IPS-18c (cell line): Measurements from ENCODE around the gene THUMPD1.
"Not testable (repeated sequence)": the region's sequence is repeated elsewhere in the genome, so short reads cannot be mapped to it uniquely, and the experiment has no call there.

Experiments used
- H3K4me3 ChIP-seq: 2 replicates; pipeline ENCODE4 v1.7.0; 2013; ENCODE audit warnings: low read depth, mild to moderate bottlenecking, low read length, moderate library complexity; ENCODE audit not compliant: insufficient read depth
- H3K9me3 ChIP-seq: one replicate; pipeline ENCODE4 v1.6.1; 2013; ENCODE audit warnings: mild to moderate bottlenecking, low read length, moderate library complexity; ENCODE audit not compliant: control insufficient read depth, insufficient read depth

THUMPD1 gene

GRCh38 chr16:20755799-20756198, 14.2 kb upstream of the THUMPD1 start:
- H3K9me3 ChIP-seq, H3K4me3 ChIP-seq: not testable (repeated sequence)

GRCh38 chr16:20755238-20755637, 13.6 kb upstream of the THUMPD1 start:
- no peak overlapping the region for H3K4me3 ChIP-seq
- H3K9me3 ChIP-seq = no peaks in the 10 kb centered on the region

- no peak overlapping the region for H3K4me3 ChIP-seq
These were observed 12.1 kb upstream of the THUMPD1 start for GRCh38 chr16:20753727-20754126.

GRCh38 chr16:20750558-20750957, 8.9 kb upstream of the THUMPD1 start:
- Histone ChIP-seq H3K4me3 (no peak overlapping the region), H3K9me3 (no peaks in the 10 kb centered on the region)

More at GRCh38 chr16:20753727-20754126, 12.1 kb upstream of the THUMPD1 start:
- H3K9me3 ChIP-seq = no peaks in the 10 kb centered on the region

- Histone ChIP-seq H3K9me3 (no peaks in the 10 kb centered on the region), H3K4me3 (no peak overlapping the region)
These were observed 7.9 kb upstream of the THUMPD1 start for GRCh38 chr16:20749474-20749873.

GRCh38 chr16:20747030-20747816, 5.6 kb upstream of the THUMPD1 start:
- H3K4me3 ChIP-seq = no peak overlapping the region

GRCh38 chr16:20746461-20746860, 4.8 kb upstream of the THUMPD1 start:
- Histone ChIP-seq H3K4me3 (no peak overlapping the region), H3K9me3 (peaks cover 3% of the 10 kb centered on the region)

More at GRCh38 chr16:20747030-20747816, 5.6 kb upstream of the THUMPD1 start:
- peaks cover 1% of the 10 kb centered on the region for H3K9me3 ChIP-seq

- peaks cover 3% of the 10 kb centered on the region for H3K9me3 ChIP-seq
- no peak overlapping the region; the same call in 1 of the 2 replicates for H3K4me3 ChIP-seq
These were observed 3.4 kb upstream of the THUMPD1 start for GRCh38 chr16:20744922-20745440.

- no peak overlapping the region for H3K4me3 ChIP-seq
- H3K9me3 ChIP-seq = peaks cover 3% of the 10 kb centered on the region
These were observed 2.0 kb upstream of the THUMPD1 start for GRCh38 chr16:20743591-20743990.

GRCh38 chr16:20740901-20741521, 607 bp downstream of the THUMPD1 start:
- Histone ChIP-seq H3K4me3 (peak overlapping the region; percentile 100), H3K9me3 (peaks cover 3% of the 10 kb centered on the region)

- peak overlapping the region; percentile 100 for H3K4me3 ChIP-seq
- peaks cover 3% of the 10 kb centered on the region for H3K9me3 ChIP-seq
These were observed 1.4 kb downstream of the THUMPD1 start for GRCh38 chr16:20740007-20740883.

GRCh38 chr16:20735490-20735889, 6.1 kb downstream of the THUMPD1 start:
- Histone ChIP-seq H3K4me3 (no peak overlapping the region), H3K9me3 (no peaks in the 10 kb centered on the region)

- Histone ChIP-seq H3K9me3 (no peaks in the 10 kb centered on the region), H3K4me3 (no peak overlapping the region)
These were observed 6.8 kb downstream of the THUMPD1 start for GRCh38 chr16:20734782-20735181.

- no peaks in the 10 kb centered on the region for H3K9me3 ChIP-seq
These were observed 7.6 kb downstream of the THUMPD1 start for GRCh38 chr16:20734056-20734455.

GRCh38 chr16:20729141-20729540, 12.5 kb downstream of the THUMPD1 start:
- H3K9me3 ChIP-seq = no peaks in the 10 kb centered on the region
- H3K4me3 ChIP-seq = no peak overlapping the region

More at GRCh38 chr16:20734056-20734455, 7.6 kb downstream of the THUMPD1 start:
- no peak overlapping the region for H3K4me3 ChIP-seq

GRCh38 chr16:20727181-20727580, 14.4 kb downstream of the THUMPD1 start:
- no peak overlapping the region for H3K4me3 ChIP-seq
- no peaks in the 10 kb centered on the region for H3K9me3 ChIP-seq

- H3K9me3 ChIP-seq = no peaks in the 10 kb centered on the region
These were observed 15.0 kb downstream of the THUMPD1 start for GRCh38 chr16:20726661-20727060.

More at GRCh38 chr16:20726661-20727060, 15.0 kb downstream of the THUMPD1 start:
- H3K4me3 ChIP-seq = no peak overlapping the region
